Hypothalamus (tissue), 51 donors: ENCODE measurements around the gene DPT.

Experiments used
- DNase-seq, 51 donors: peaks; one replicate each; lab custom pipeline; 2025; lab: John Stamatoyannopoulos, UW

DPT gene

GRCh38 chr1:168736520-168736919, 7.5 kb upstream of the DPT start:
- DNase-seq = no peak

- no peak for DNase-seq
Observed at GRCh38 chr1:168735974-168736373, 7.0 kb upstream of the DPT start.

GRCh38 chr1:168734946-168735345, 5.9 kb upstream of the DPT start:
- DNase-seq = peak in 4 of 51 donors; percentile 9 to 21 (median 12)

GRCh38 chr1:168734271-168734670, 5.3 kb upstream of the DPT start:
- DNase-seq = no peak

GRCh38 chr1:168733241-168733640, 4.2 kb upstream of the DPT start:
- DNase-seq = no peak

GRCh38 chr1:168732736-168733135, 3.7 kb upstream of the DPT start:
- no peak for DNase-seq

- no peak for DNase-seq
Observed at GRCh38 chr1:168731244-168731953, 2.4 kb upstream of the DPT start.

GRCh38 chr1:168729405-168729802, 398 bp upstream of the DPT start:
- no peak for DNase-seq

- no peak for DNase-seq
Observed at GRCh38 chr1:168726719-168727118, 2.3 kb downstream of the DPT start.

- DNase-seq = no peak
Observed at GRCh38 chr1:168726281-168726680, 2.7 kb downstream of the DPT start.

- DNase-seq = no peak
Observed at GRCh38 chr1:168725831-168726230, 3.2 kb downstream of the DPT start.

- no peak for DNase-seq
Observed at GRCh38 chr1:168725060-168725459, 3.9 kb downstream of the DPT start.

- no peak for DNase-seq
Observed at GRCh38 chr1:168723000-168723399, 6.0 kb downstream of the DPT start.

GRCh38 chr1:168720839-168721238, 8.2 kb downstream of the DPT start:
- DNase-seq = no peak

GRCh38 chr1:168719306-168720111, 9.5 kb downstream of the DPT start:
- DNase-seq = no peak

- DNase-seq = no peak
Observed at GRCh38 chr1:168717906-168718891, 10.8 kb downstream of the DPT start.

GRCh38 chr1:168714012-168714411, 15.0 kb downstream of the DPT start:
- DNase-seq = no peak

- peak in 1 of 51 donors; percentile 2 for DNase-seq
Observed at GRCh38 chr1:168709405-168710363, 19.3 kb downstream of the DPT start.

- DNase-seq = no peak
Observed at GRCh38 chr1:168708698-168709404, 20.2 kb downstream of the DPT start.
